Ishikawa (cell line): ENCODE data around the gene A2M.

ENCODE experiments used
- CREB1 ChIP-seq: IDR thresholded peaks from 2 replicates; pipeline ENCODE4 v1.6.1; 2012; ENCODE audit warnings: low read depth
- NFIC ChIP-seq: IDR thresholded peaks from 2 replicates; pipeline ENCODE4 v1.6.1; 2012
- RAD21 ChIP-seq: IDR thresholded peaks from 2 replicates; pipeline ENCODE4 v1.6.1; 2012; ENCODE audit warnings: low read depth
- YY1 ChIP-seq: IDR thresholded peaks from 2 replicates; pipeline ENCODE4 v1.6.1; 2012; ENCODE audit warnings: low read depth

DNA sequence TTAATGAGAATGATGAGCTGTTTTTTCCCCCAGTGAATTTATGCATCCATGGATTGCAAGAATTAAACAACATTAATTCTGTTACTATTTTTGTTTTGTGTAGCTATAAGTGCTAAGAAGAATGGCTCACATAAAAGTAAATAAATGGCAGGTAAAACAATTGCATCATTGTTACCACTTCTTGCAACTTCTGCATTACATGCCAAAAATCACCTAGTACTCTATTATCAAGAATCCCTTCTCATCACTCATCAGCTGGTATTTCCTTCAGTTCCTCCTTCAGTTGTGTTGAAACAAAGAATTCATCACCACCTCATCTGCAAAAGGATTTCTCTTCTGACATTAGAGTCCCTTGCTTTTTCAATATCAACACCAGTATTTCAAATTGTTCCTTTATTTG lies 773 bp downstream of the A2M start:
- TF ChIP-seq RAD21 (no peak), YY1 (no peak), CREB1 (no peak), NFIC (no peak)
